BJ (cell line): ENCODE measurements around the gene ZNF143. TPM values are rescaled to one million over a fixed set of nuclear protein-coding genes. Genes with fewer than 3 reads are reported as not detected.

Source experiments
- CTCF ChIA-PET: fragments of 350-600 bp; formaldehyde crosslinking; extraction: SDS; loops from one replicate; lab custom pipeline; 2021; ENCODE audit warnings: antibody characterized with exemption, inconsistent platforms; lab: Yijun Ruan, JAX
- POLR2A ChIA-PET: fragments of 300-600 bp; sonication (Branson Sonifier 250); formaldehyde crosslinking; extraction: SDS; loops from one replicate; lab custom pipeline; 2021; ENCODE audit warnings: antibody characterized with exemption; lab: Charles Lee
- DNase-seq: peaks from one replicate; pipeline ENCODE4 v3.0.0-alpha.2; 2011; ENCODE audit warnings: low read depth
- H3K27me3 ChIP-seq: 2 replicates; pipeline ENCODE4 v1.6.0; 2011; ENCODE audit warnings: low read length; ENCODE audit not compliant: control insufficient read depth, insufficient read depth
- H3K36me3 ChIP-seq: 2 replicates; pipeline ENCODE4 v1.5.1; 2011; ENCODE audit warnings: low read length; ENCODE audit not compliant: control insufficient read depth, insufficient read depth
- H3K4me3 ChIP-seq: 2 replicates; pipeline ENCODE4 v1.5.1; 2011; ENCODE audit warnings: low read depth, mild to moderate bottlenecking, control low read depth, low read length
- CTCF ChIP-seq: IDR thresholded peaks from 2 replicates; pipeline ENCODE4 v1.5.1; 2011; ENCODE audit warnings: low read depth, mild to moderate bottlenecking, control low read depth, inconsistent platforms, low read length, moderate library complexity; ENCODE audit not compliant: insufficient read depth
- polyA plus RNA-seq: library from polyadenylated mRNA; depleted of rRNA; stranded (reverse); fragments of >200 nt; gene quantifications from 2 replicates; pipeline ENCODE4 v1.2.3, GENCODE V29; 2011

Gene ZNF143
- polyA plus RNA-seq, 1 experiment = 27.8 TPM

- DNase-seq = no peak
- H3K36me3 ChIP-seq = no peaks in the 10 kb centered on the region
- POLR2A ChIA-PET = interaction anchor here (0.6 kb wide), 1 partner anchor 148 kb away, joined by 3 read pairs; no protein-coding TSS in a partner anchor
- no peaks in the 10 kb centered on the region for H3K27me3 ChIP-seq
- TF ChIP-seq CTCF = no peak
- CTCF ChIA-PET = interaction anchor here (0.6 to 1.5 kb wide), 2 partner anchors 42 to 154 kb away, joined by 3 to 4 read pairs; no protein-coding TSS in a partner anchor
- peak overlapping the region; percentile 54 for H3K4me3 ChIP-seq
These were observed 1.5 kb downstream of the ZNF143 start for GRCh38 chr11:9462172-9462799.

GRCh38 chr11:9462806-9463537 lies 2.2 kb downstream of the ZNF143 start:
- Histone ChIP-seq H3K36me3 (no peaks in the 10 kb centered on the region), H3K4me3 (no peak overlapping the region), H3K27me3 (no peaks in the 10 kb centered on the region)
- CTCF ChIA-PET = no interaction called here
- no peak for DNase-seq
- POLR2A ChIA-PET = interaction anchor here (0.6 kb wide), 1 partner anchor 149 kb away, joined by 3 read pairs; no protein-coding TSS in a partner anchor
- no peak for TF ChIP-seq CTCF

- Histone ChIP-seq H3K4me3 (no peak overlapping the region), H3K27me3 (no peaks in the 10 kb centered on the region), H3K36me3 (peaks cover 2% of the 10 kb centered on the region)
- DNase-seq = no peak
- ChIA-PET POLR2A (no interaction called here), CTCF (no interaction called here)
- TF ChIP-seq CTCF = no peak
These were observed 10.0 kb downstream of the ZNF143 start for GRCh38 chr11:9470765-9471164.

GRCh38 chr11:9473408-9473807 lies 12.6 kb downstream of the ZNF143 start:
- H3K27me3 ChIP-seq = no peaks in the 10 kb centered on the region
- H3K4me3 ChIP-seq = no peak overlapping the region
- TF ChIP-seq CTCF = no peak
- POLR2A ChIA-PET = no interaction called here
- CTCF ChIA-PET = interaction anchor here (0.8 kb wide), 1 partner anchor 73 kb away, joined by 3 read pairs; no protein-coding TSS in a partner anchor
- no peak for DNase-seq
- peaks cover 4% of the 10 kb centered on the region for H3K36me3 ChIP-seq

GRCh38 chr11:9479899-9480298 lies 19.1 kb downstream of the ZNF143 start:
- POLR2A ChIA-PET = no interaction called here
- no peaks in the 10 kb centered on the region for H3K27me3 ChIP-seq
- no peak for TF ChIP-seq CTCF
- CTCF ChIA-PET = interaction anchor here (0.6 kb wide), 1 partner anchor 19 kb away, joined by 3 read pairs; the partner anchor contains the start of gene ZNF143
- no peak for DNase-seq
- H3K36me3 ChIP-seq = peaks cover 4% of the 10 kb centered on the region
- no peak overlapping the region for H3K4me3 ChIP-seq
